Prostate gland (tissue), 2 donors: Measurements from ENCODE around the gene SERAC1.

Experiments used
- CTCF ChIP-seq, 4 experiments: fragments of 200-600 bp in 2 of 4; fragments of 450-650 bp in 2 of 4; sonication (generic) in 2 of 4; IDR thresholded peaks; 1 replicate in 3 of 4; 2 replicates in 1 of 4; pipeline ENCODE4 v1.5.1; 2016 to 2019; ENCODE audit warnings: antibody characterized with exemption in 4 of 4, mild to moderate bottlenecking in 2 of 4, moderate library complexity in 2 of 4
- POLR2A ChIP-seq: fragments of 450-650 bp; IDR thresholded peaks from one replicate; pipeline ENCODE4 v1.6.1; 2016; ENCODE audit warnings: antibody characterized with exemption, mild to moderate bottlenecking
- POLR2AphosphoS5 ChIP-seq: sonication (generic); formaldehyde crosslinking; IDR thresholded peaks from one replicate; pipeline ENCODE4 v1.6.1; 2017; ENCODE audit warnings: antibody characterized with exemption

- TF ChIP-seq CTCF (IDR thresholded peaks at IDR 0.05) = no peak
- no peak for TF ChIP-seq POLR2A
- TF ChIP-seq POLR2AphosphoS5 = no peak
Measured at GRCh38 chr6:158165919-158166416, 2.1 kb downstream of the SERAC1 start.
